AG09309 (cell line): Measurements from ENCODE around the gene DNAJB7.
"Not testable (repeated sequence)": the region's sequence is repeated elsewhere in the genome, so short reads cannot be mapped to it uniquely, and the experiment has no call there.

ENCODE experiments used
- DNase-seq: peaks from one replicate; pipeline ENCODE4 v3.0.0-alpha.2; 2010; ENCODE audit warnings: low read depth
- H3K4me3 ChIP-seq: 2 replicates; pipeline ENCODE4 v1.5.1; 2011; ENCODE audit warnings: mild to moderate bottlenecking, low read depth, low read length, moderate library complexity; ENCODE audit not compliant: control insufficient read depth
- CTCF ChIP-seq: IDR thresholded peaks from 2 replicates; pipeline ENCODE4 v1.5.1; 2011; ENCODE audit warnings: mild to moderate bottlenecking, low read depth, low read length, inconsistent platforms; ENCODE audit not compliant: insufficient read depth, control insufficient read depth; ENCODE audit errors: missing control alignments

DNAJB7 gene

GRCh38 chr22:40844951-40845350 is 17.0 kb downstream of the DNAJB7 start:
- no peak overlapping the region for H3K4me3 ChIP-seq
- DNase-seq, result no peak
- no peak for TF ChIP-seq CTCF

- H3K4me3 ChIP-seq, result no peak overlapping the region
- no peak for TF ChIP-seq CTCF
- DNase-seq, result no peak
These were observed 23.4 kb downstream of the DNAJB7 start for GRCh38 chr22:40838486-40838885.

- TF ChIP-seq CTCF, result no peak
- no peak for DNase-seq
- H3K4me3 ChIP-seq, result no peak overlapping the region
These were observed 27.3 kb downstream of the DNAJB7 start for GRCh38 chr22:40834619-40835018.

GRCh38 chr22:40829131-40829530 is 32.8 kb downstream of the DNAJB7 start:
- no peak for DNase-seq
- H3K4me3 ChIP-seq, result no peak overlapping the region
- TF ChIP-seq CTCF, result no peak

- DNase-seq, result no peak
- TF ChIP-seq CTCF, result no peak
- no peak overlapping the region for H3K4me3 ChIP-seq
These were observed 34.8 kb downstream of the DNAJB7 start for GRCh38 chr22:40826984-40827741.

GRCh38 chr22:40826292-40826691 is 35.6 kb downstream of the DNAJB7 start:
- not testable (repeated sequence) for H3K4me3 ChIP-seq, DNase-seq

GRCh38 chr22:40823426-40823825 is 38.5 kb downstream of the DNAJB7 start:
- DNase-seq, result no peak
- H3K4me3 ChIP-seq, result no peak overlapping the region
- TF ChIP-seq CTCF, result no peak
